ENCODE data around the gene FTCDNL1.

DNA sequence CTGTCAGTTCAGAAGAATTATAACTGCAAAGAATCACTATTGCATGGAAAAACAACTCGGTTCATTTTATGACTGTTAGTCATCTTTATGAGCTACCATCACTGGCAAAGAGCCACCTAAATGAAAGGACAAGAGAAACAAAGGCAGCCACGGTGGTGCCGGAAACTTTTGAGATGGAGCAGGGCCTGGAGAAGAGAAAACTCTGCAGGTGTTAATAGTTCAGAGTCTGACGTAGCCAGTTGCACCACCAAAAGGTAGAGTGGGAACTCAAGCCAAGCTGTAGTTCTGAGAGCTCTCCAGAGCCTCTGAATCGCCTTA lies 110.9 kb downstream of the FTCDNL1 start:
- TF ChIP-seq CTCF (conservative IDR thresholded peaks at IDR 0.05; ENCODE audit: low read depth, low read length) (no peak; the same call in 1 of the 2 replicates), EZH2phosphoT487 (IDR thresholded peaks at IDR 0.05; ENCODE audit: borderline replicate concordance, low read length) (no peak), EZH2 (IDR thresholded peaks at IDR 0.05; ENCODE audit: low read length, unreplicated experiment) (no peak)

All from PC-3 (cell line).